H1 (cell line): ENCODE results near the gene YOD1. TPM values are rescaled to one million over a fixed set of nuclear protein-coding genes. Genes with fewer than 3 reads are reported as not detected.

Experiments
- CTCF ChIA-PET: fragments of 300-600 bp; sonication (Branson Sonifier 250); formaldehyde crosslinking; loops from one replicate; lab custom pipeline; 2021; ENCODE audit not compliant: partially characterized antibody; lab: Charles Lee
- POLR2A ChIA-PET: fragments of 300-600 bp; sonication (Branson Sonifier 250); formaldehyde crosslinking; loops from one replicate; lab custom pipeline; 2021; ENCODE audit warnings: inconsistent platforms; ENCODE audit not compliant: partially characterized antibody; lab: Charles Lee
- DNase-seq, 2 experiments: peaks; one replicate each; pipeline versions ENCODE4 v3.0.0 to v3.0.0-alpha.2; 2010 to 2022; ENCODE audit warnings: low spot score in 2 of 2, low read depth in 1 of 2, mixed read lengths in 1 of 2
- FAIRE-seq: peaks from 2 replicates; lab custom pipeline; 2011; peaks lifted over from hg19 to GRCh38; lab: Jason Lieb, UNC
- H2AFZ ChIP-seq: 2 replicates; pipeline ENCODE4 v1.8.1; 2012; ENCODE audit warnings: low read length, inconsistent platforms
- H2AK5ac ChIP-seq: 2 replicates; pipeline ENCODE4 v1.6.1; 2013; ENCODE audit warnings: low read depth, low read length
- H2BK120ac ChIP-seq: replicated peaks from 2 replicates; pipeline ENCODE3; 2013; ENCODE audit warnings: low read depth, low read length, inconsistent platforms
- H2BK12ac ChIP-seq: 2 replicates; pipeline ENCODE4 v1.6.1; 2013; ENCODE audit warnings: low read depth, low read length
- H2BK15ac ChIP-seq: 2 replicates; pipeline ENCODE4 v1.6.1; 2013; ENCODE audit warnings: low read length
- H2BK20ac ChIP-seq: 2 replicates; pipeline ENCODE4 v1.6.1; 2013; ENCODE audit warnings: low read length
- H2BK5ac ChIP-seq: 2 replicates; pipeline ENCODE4 v1.6.1; 2013; ENCODE audit warnings: low read depth, low read length
- H3K14ac ChIP-seq: 2 replicates; pipeline ENCODE4 v1.6.1; 2013; ENCODE audit warnings: inconsistent platforms; ENCODE audit not compliant: insufficient read length
- H3K18ac ChIP-seq: 2 replicates; pipeline ENCODE4 v1.6.1; 2013; ENCODE audit warnings: low read length; ENCODE audit errors: extremely low read depth
- H3K23ac ChIP-seq: 2 replicates; pipeline ENCODE4 v1.6.1; 2013; ENCODE audit warnings: inconsistent platforms; ENCODE audit not compliant: insufficient read length
- H3K23me2 ChIP-seq: 2 replicates; pipeline ENCODE4 v1.6.1; 2013; ENCODE audit warnings: low read depth, low read length
- H3K27ac ChIP-seq: 2 replicates; pipeline ENCODE4 v1.6.1; 2011; ENCODE audit warnings: low read depth, low read length, inconsistent platforms
- H3K27me3 ChIP-seq, 4 experiments: replicated peaks in 1 of 4; 1 replicate in 1 of 4; 2 replicates in 3 of 4; pipeline versions ENCODE4 v1.6.1 to v1.8.1; 2011 to 2013; ENCODE audit warnings: low read length in 3 of 4, mild to moderate bottlenecking in 3 of 4, inconsistent platforms in 2 of 4, mixed read lengths in 2 of 4, moderate library complexity in 1 of 4; ENCODE audit not compliant: control insufficient read depth in 3 of 4, insufficient read depth in 3 of 4; ENCODE audit errors: extremely low read depth in 1 of 4
- H3K36me3 ChIP-seq, 4 experiments: 2 replicates each; pipeline versions ENCODE4 v1.6.1 to v1.8.1; 2011 to 2013; ENCODE audit warnings: mild to moderate bottlenecking in 4 of 4, low read length in 3 of 4, moderate library complexity in 2 of 4, control low read depth in 1 of 4, inconsistent platforms in 1 of 4; ENCODE audit not compliant: insufficient read depth in 4 of 4, control insufficient read depth in 2 of 4
- H3K4ac ChIP-seq: replicated peaks from 2 replicates; pipeline ENCODE3; 2013; ENCODE audit warnings: low read length, low read depth, mixed read lengths, inconsistent platforms; ENCODE audit not compliant: insufficient read length
- H3K4me1 ChIP-seq, 4 experiments: replicated peaks in 1 of 4; 1 replicate in 1 of 4; 2 replicates in 3 of 4; pipeline versions ENCODE4 v1.6.1 to v1.8.1; 2011 to 2013; ENCODE audit warnings: low read length in 3 of 4, inconsistent platforms in 2 of 4, mixed read lengths in 1 of 4; ENCODE audit not compliant: insufficient read depth in 4 of 4, control insufficient read depth in 3 of 4
- H3K4me2 ChIP-seq, 2 experiments: 2 replicates each; pipeline versions ENCODE4 v1.6.1 to v1.8.1; 2011 to 2013; ENCODE audit warnings: low read depth in 2 of 2, low read length in 2 of 2, control low read depth in 1 of 2, inconsistent platforms in 1 of 2, mild to moderate bottlenecking in 1 of 2; ENCODE audit not compliant: insufficient read depth in 1 of 2
- H3K4me3 ChIP-seq, 4 experiments: fragments of 200-600, 300-600 bp in 1 of 4; sonication (generic), shearing (Covaris generic), sonication (Bioruptor Twin) in 1 of 4; 2 replicates each; pipeline versions ENCODE4 v1.5.1 to v1.8.1; 2011 to 2016; ENCODE audit warnings: low read length in 4 of 4, low read depth in 3 of 4, control low read depth in 2 of 4, inconsistent platforms in 2 of 4, mild to moderate bottlenecking in 2 of 4, mixed read lengths in 1 of 4, moderate library complexity in 1 of 4; ENCODE audit not compliant: insufficient read depth in 2 of 4; ENCODE audit errors: extremely low read depth in 1 of 4
- H3K56ac ChIP-seq: replicated peaks from 2 replicates; pipeline ENCODE3; 2013; ENCODE audit warnings: low read depth, mild to moderate bottlenecking, mixed read lengths, low read length, inconsistent platforms; ENCODE audit not compliant: insufficient read length
- H3K79me1 ChIP-seq: 2 replicates; pipeline ENCODE4 v1.6.1; 2013; ENCODE audit warnings: low read depth, low read length, control low read depth
- H3K79me2 ChIP-seq, 2 experiments: 2 replicates each; pipeline versions ENCODE4 v1.6.1 to v1.8.1; 2012 to 2013; ENCODE audit warnings: low read length in 2 of 2, mild to moderate bottlenecking in 2 of 2, inconsistent platforms in 1 of 2; ENCODE audit not compliant: insufficient read depth in 2 of 2, control insufficient read depth in 1 of 2
- H3K9ac ChIP-seq, 4 experiments: replicated peaks in 1 of 4; 1 replicate in 1 of 4; 2 replicates in 3 of 4; pipeline versions ENCODE4 v1.6.1 to v1.8.1; 2011 to 2013; ENCODE audit warnings: low read depth in 3 of 4, low read length in 3 of 4, control low read depth in 2 of 4, mild to moderate bottlenecking in 2 of 4, moderate library complexity in 2 of 4, inconsistent platforms in 1 of 4; ENCODE audit errors: extremely low read depth in 1 of 4
- H3K9me3 ChIP-seq, 2 experiments: 2 replicates each; pipeline versions ENCODE4 v1.6.1 to v1.8.1; 2012 to 2013; ENCODE audit warnings: mild to moderate bottlenecking in 2 of 2, moderate library complexity in 2 of 2, control low read depth in 1 of 2, inconsistent platforms in 1 of 2, low read depth in 1 of 2, low read length in 1 of 2, mixed read lengths in 1 of 2; ENCODE audit not compliant: insufficient read depth in 2 of 2
- H4K20me1 ChIP-seq, 2 experiments: replicated peaks in 1 of 2; 2 replicates each; pipeline versions ENCODE3 to v1.8.1; 2011 to 2013; ENCODE audit warnings: inconsistent platforms in 2 of 2, low read length in 2 of 2, mild to moderate bottlenecking in 1 of 2; ENCODE audit not compliant: insufficient read depth in 2 of 2, control insufficient read depth in 1 of 2
- H4K5ac ChIP-seq: 2 replicates; pipeline ENCODE4 v1.6.1; 2013; ENCODE audit warnings: low read length, low read depth, mixed read lengths, inconsistent platforms; ENCODE audit not compliant: insufficient read length
- H4K8ac ChIP-seq: 2 replicates; pipeline ENCODE4 v1.8.0; 2013; ENCODE audit warnings: mild to moderate bottlenecking, moderate library complexity, low read length, inconsistent platforms; ENCODE audit not compliant: insufficient read depth; ENCODE audit errors: extremely low read depth
- H4K91ac ChIP-seq: replicated peaks from 2 replicates; pipeline ENCODE3; 2013; ENCODE audit warnings: low read length, mixed read lengths, inconsistent platforms; ENCODE audit not compliant: insufficient read length
- ASH2L ChIP-seq: fragments of 200-600, 300-600 bp; sonication (generic); IDR thresholded peaks from one replicate; pipeline ENCODE4 v1.7.1; 2017; ENCODE audit warnings: low read length
- CTBP2 ChIP-seq: IDR thresholded peaks from 2 replicates; pipeline ENCODE4 v1.7.0; 2011; ENCODE audit warnings: borderline replicate concordance, mild to moderate bottlenecking, moderate library complexity, mixed read lengths, low read length; ENCODE audit not compliant: insufficient read depth, insufficient read length
- GABPA ChIP-seq: IDR thresholded peaks from 2 replicates; pipeline ENCODE4 v1.6.1; 2011; ENCODE audit warnings: mild to moderate bottlenecking, low read length, moderate library complexity, borderline replicate concordance; ENCODE audit not compliant: insufficient read depth
- KDM1A ChIP-seq: fragments of 200-600, 300-600 bp; sonication (generic); IDR thresholded peaks from 2 replicates; pipeline ENCODE4 v1.7.1; 2016; ENCODE audit warnings: mild to moderate bottlenecking, low read length, borderline replicate concordance
- KDM4A ChIP-seq: IDR thresholded peaks from one replicate; pipeline ENCODE4 v1.7.1; 2012; ENCODE audit warnings: low read depth, mild to moderate bottlenecking, moderate library complexity, low read length, inconsistent platforms; ENCODE audit not compliant: severe bottlenecking
- NANOG ChIP-seq: IDR thresholded peaks from 2 replicates; pipeline ENCODE4 v1.6.1; 2011; ENCODE audit warnings: low read length, low read depth, mild to moderate bottlenecking, inconsistent platforms; ENCODE audit not compliant: insufficient read depth, poor library complexity, severe bottlenecking
- NRF1 ChIP-seq: IDR thresholded peaks from 2 replicates; pipeline ENCODE4 v1.6.1; 2011; ENCODE audit warnings: mild to moderate bottlenecking, low read depth, low read length, improper control_type of control experiment
- TEAD4 ChIP-seq: IDR thresholded peaks from 2 replicates; pipeline ENCODE4 v1.6.1; 2012; ENCODE audit warnings: low read depth, low read length, inconsistent platforms, mixed read lengths
- USF2 ChIP-seq: IDR thresholded peaks from 2 replicates; pipeline ENCODE4 v1.6.1; 2011; ENCODE audit warnings: low read length, improper control_type of control experiment
- WGBS, 2 experiments: shearing (Covaris generic) in 1 of 2; methylation state at CpG; one replicate each; pipeline versions ENCODE4 v1.1.6 to v1.1.7; 2013 to 2015; ENCODE audit warnings: low lambda C conversion rate in 2 of 2, mixed read lengths in 2 of 2, inconsistent platforms in 1 of 2, low coverage in 1 of 2, missing lambda C conversion rate in 1 of 2; ENCODE audit not compliant: insufficient replicate concordance in 2 of 2, insufficient coverage in 1 of 2, insufficient read length in 1 of 2; ENCODE audit errors: extremely low coverage in 1 of 2, missing lambda C conversion rate in 1 of 2; 5-methylcytosine and 5-hydroxymethylcytosine counted together
- polyA plus RNA-seq, 7 experiments: library from polyadenylated mRNA; depleted of rRNA in 3 of 7; stranded (reverse) in 5 of 7; unstranded in 2 of 7; fragments of >200 nt in 5 of 7; fragments of 200-250 nt in 2 of 7; gene quantifications; 1 replicate in 5 of 7; 2 replicates in 1 of 7; 4 replicates in 1 of 7; pipeline versions ENCODE4 v1.2.1 to v1.2.3, GENCODE V29; 2011 to 2013; ENCODE audit warnings: missing spikeins in 2 of 7, mixed read lengths in 2 of 7
- total RNA-seq: library from RNA; stranded (reverse); fragmentation: NEBNext Ultra II Directional; extraction: Animal tissue kit (Norgen Biotek cat#: 25700); gene quantifications from 2 replicates; pipeline ENCODE4 v1.2.1, GENCODE V29; 2021

Gene YOD1
- total and polyA plus RNA-seq, 2 of the 8 experiments (the other 6 are each of a cell fraction or from before 2014, with no cell fraction given), result 1.9 to 11.8 TPM

- no peak overlapping the region for H3K27ac ChIP-seq
- no peak overlapping the region for H2AFZ ChIP-seq
- no peak overlapping the region for H3K9ac ChIP-seq
- no peak overlapping the region for H2BK20ac ChIP-seq
- H2BK120ac ChIP-seq, result no peak overlapping the region
- H3K9me3 ChIP-seq, result no peaks in the 10 kb centered on the region
- H2AK5ac ChIP-seq, result no peak overlapping the region
- H4K8ac ChIP-seq, result no peak overlapping the region
- FAIRE-seq, result no peak
- H2BK5ac ChIP-seq, result no peak overlapping the region
- no peak overlapping the region for H3K4me3 ChIP-seq
- H3K14ac ChIP-seq, result no peak overlapping the region
- no peaks in the 10 kb centered on the region for H3K79me1 ChIP-seq
- H3K4ac ChIP-seq, result no peak overlapping the region
- no peaks in the 10 kb centered on the region for H3K23me2 ChIP-seq
- no peak overlapping the region for H4K5ac ChIP-seq
- H3K79me2 ChIP-seq, result no peaks in the 10 kb centered on the region
- no peaks in the 10 kb centered on the region for H4K20me1 ChIP-seq
- ChIA-PET CTCF (interaction anchor here (0.9 to 10.5 kb wide), 4 partner anchors 20 to 369 kb away, joined by 3 to 122 read pairs (median 6); no protein-coding TSS in a partner anchor), POLR2A (no interaction called here)
- H2BK15ac ChIP-seq, result no peak overlapping the region
- no peak overlapping the region for H2BK12ac ChIP-seq
- H4K91ac ChIP-seq, result no peak overlapping the region
- H3K56ac ChIP-seq, result no peak overlapping the region
- no peak overlapping the region for H3K18ac ChIP-seq
- H3K4me2 ChIP-seq, result no peak overlapping the region
- H3K27me3 ChIP-seq, result no peaks in the 10 kb centered on the region
- H3K23ac ChIP-seq, result no peak overlapping the region
- DNase-seq, result no peak
- peaks cover 0 to 2% (median 0%) of the 10 kb centered on the region in 4 experiments; a peak in 1 of 8 replicates for H3K36me3 ChIP-seq
- peaks cover 5 to 17% (median 16%) of the 10 kb centered on the region in 4 experiments; a peak in 6 of 7 replicates for H3K4me1 ChIP-seq
- WGBS, 2 experiments, result 86% methylated on average over 1 of the region's 1 CpG; no CpG with 5 or more reads in 1 of the 2 experiments
- TF ChIP-seq ASH2L, result no peak
- TF ChIP-seq TEAD4, result no peak
- TF ChIP-seq USF2, result no peak
- TF ChIP-seq CTBP2, result no peak
- no peak for TF ChIP-seq KDM1A
- TF ChIP-seq KDM4A, result no peak
- no peak for TF ChIP-seq NRF1
- TF ChIP-seq NANOG, result no peak
- TF ChIP-seq GABPA, result no peak
These were observed 23.1 kb downstream of the YOD1 start for GRCh38 chr1:207027921-207028320.
